Osteocyte (in vitro differentiated cells): ENCODE measurements around the gene VEGFA. TPM values are rescaled to one million over a fixed set of nuclear protein-coding genes. Genes with fewer than 3 reads are reported as not detected.

ENCODE experiments used
- DNase-seq: peaks from one replicate; pipeline ENCODE4 v3.0.0; 2021; ENCODE audit warnings: mixed read lengths; ENCODE audit not compliant: unreplicated experiment; ENCODE audit errors: extremely low spot score
- H3K27ac Mint-ChIP-seq: one replicate; pipeline ENCODE4 v1.8.0; 2021; ENCODE audit warnings: mild to moderate bottlenecking, mixed read lengths; ENCODE audit not compliant: unreplicated experiment
- H3K27me3 Mint-ChIP-seq: one replicate; pipeline ENCODE4 v1.8.0; 2021; ENCODE audit warnings: mixed read lengths; ENCODE audit not compliant: unreplicated experiment
- H3K36me3 Mint-ChIP-seq: one replicate; pipeline ENCODE4 v1.8.0; 2021; ENCODE audit warnings: mixed read lengths; ENCODE audit not compliant: unreplicated experiment
- H3K4me1 Mint-ChIP-seq: one replicate; pipeline ENCODE4 v1.8.0; 2021; ENCODE audit warnings: mixed read lengths; ENCODE audit not compliant: unreplicated experiment
- H3K4me3 Mint-ChIP-seq: one replicate; pipeline ENCODE4 v1.8.0; 2021; ENCODE audit warnings: mild to moderate bottlenecking, moderate library complexity, mixed read lengths; ENCODE audit not compliant: unreplicated experiment
- H3K9me3 Mint-ChIP-seq: one replicate; pipeline ENCODE4 v1.8.0; 2021; ENCODE audit warnings: mixed read lengths; ENCODE audit not compliant: unreplicated experiment
- total RNA-seq: library from RNA; stranded (reverse); gene quantifications from 2 replicates; pipeline ENCODE4 v1.2.1, GENCODE V29; 2021
- TF ChIP-seq, protein P1 (sequence below): fragments of 200-600 bp; sonication (generic); IDR thresholded peaks from 2 replicates; pipeline ENCODE4 v1.5.0; 2021; ENCODE audit warnings: antibody characterized with exemption, mild to moderate bottlenecking, moderate library complexity

The VEGFA gene
- total RNA-seq, 1 donor from 2014 or later: 69.7 TPM

- H3K36me3 Mint-ChIP-seq: no peaks in the 10 kb centered on the region
- TF ChIP-seq, protein P1, sequence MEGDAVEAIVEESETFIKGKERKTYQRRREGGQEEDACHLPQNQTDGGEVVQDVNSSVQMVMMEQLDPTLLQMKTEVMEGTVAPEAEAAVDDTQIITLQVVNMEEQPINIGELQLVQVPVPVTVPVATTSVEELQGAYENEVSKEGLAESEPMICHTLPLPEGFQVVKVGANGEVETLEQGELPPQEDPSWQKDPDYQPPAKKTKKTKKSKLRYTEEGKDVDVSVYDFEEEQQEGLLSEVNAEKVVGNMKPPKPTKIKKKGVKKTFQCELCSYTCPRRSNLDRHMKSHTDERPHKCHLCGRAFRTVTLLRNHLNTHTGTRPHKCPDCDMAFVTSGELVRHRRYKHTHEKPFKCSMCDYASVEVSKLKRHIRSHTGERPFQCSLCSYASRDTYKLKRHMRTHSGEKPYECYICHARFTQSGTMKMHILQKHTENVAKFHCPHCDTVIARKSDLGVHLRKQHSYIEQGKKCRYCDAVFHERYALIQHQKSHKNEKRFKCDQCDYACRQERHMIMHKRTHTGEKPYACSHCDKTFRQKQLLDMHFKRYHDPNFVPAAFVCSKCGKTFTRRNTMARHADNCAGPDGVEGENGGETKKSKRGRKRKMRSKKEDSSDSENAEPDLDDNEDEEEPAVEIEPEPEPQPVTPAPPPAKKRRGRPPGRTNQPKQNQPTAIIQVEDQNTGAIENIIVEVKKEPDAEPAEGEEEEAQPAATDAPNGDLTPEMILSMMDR: no peak
- no peak overlapping the region for H3K4me3 Mint-ChIP-seq
- H3K27ac Mint-ChIP-seq: no peak overlapping the region
- peaks cover 7% of the 10 kb centered on the region for H3K4me1 Mint-ChIP-seq
- no peaks in the 10 kb centered on the region for H3K9me3 Mint-ChIP-seq
- DNase-seq: no peak
- H3K27me3 Mint-ChIP-seq: peaks cover 11% of the 10 kb centered on the region
These were observed 65.9 kb downstream of the VEGFA start for GRCh38 chr6:43835872-43836419.

Other genes starting within 250 kb of the VEGFA start
- gene XPO5, start 194.2 kb upstream of the VEGFA start, total RNA-seq: 35.0 and 38.7 TPM in 2 replicates
- gene POLH, start 194.0 kb upstream of the VEGFA start, total RNA-seq: 27.7 and 28.2 TPM in 2 replicates
- 84.9 and 86.4 TPM in 2 replicates for gene GTPBP2, start 140.9 kb upstream of the VEGFA start, total RNA-seq
- gene MAD2L1BP, start 134.4 kb upstream of the VEGFA start, total RNA-seq: 24.2 and 27.5 TPM in 2 replicates
- 0.16 and 0.26 TPM in 2 replicates for gene RSPH9, start 125.2 kb upstream of the VEGFA start, total RNA-seq
- gene MRPS18A, start 82.4 kb upstream of the VEGFA start, total RNA-seq: 35.3 and 37.3 TPM in 2 replicates